ENCODE measurements around the gene ATP5PB.

The ATP5PB gene

GRCh38 chr1:111476214-111476613 lies 26.9 kb downstream of the ATP5PB start:
- DNase-seq: no peak

DNA sequence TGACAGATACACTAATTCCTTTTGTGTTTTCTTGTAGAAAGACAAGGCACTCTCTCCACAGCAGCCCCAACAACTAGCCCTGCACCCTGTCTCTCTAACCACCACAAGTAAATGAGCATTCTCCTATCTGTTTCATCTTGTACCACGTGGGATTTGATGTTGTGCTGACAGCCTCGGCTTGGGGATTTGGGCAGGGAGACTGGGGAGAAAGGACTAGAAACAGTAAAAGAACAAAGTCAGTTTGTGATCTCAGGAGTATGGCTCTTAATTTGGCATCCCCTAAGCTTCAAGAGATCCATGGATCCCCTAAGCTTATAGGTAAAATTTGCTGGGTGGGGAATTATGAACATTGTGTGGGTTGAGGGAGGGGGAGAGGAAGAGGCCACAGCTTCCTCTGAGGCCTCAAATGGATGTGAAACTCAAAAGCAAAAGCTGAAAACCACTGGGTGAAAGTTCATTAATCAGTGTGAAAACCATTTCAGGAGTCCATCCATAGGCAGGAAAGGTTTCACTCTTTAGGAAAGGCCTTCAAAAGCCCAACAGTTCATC lies 27.6 kb downstream of the ATP5PB start:
- DNase-seq: no peak

DNA sequence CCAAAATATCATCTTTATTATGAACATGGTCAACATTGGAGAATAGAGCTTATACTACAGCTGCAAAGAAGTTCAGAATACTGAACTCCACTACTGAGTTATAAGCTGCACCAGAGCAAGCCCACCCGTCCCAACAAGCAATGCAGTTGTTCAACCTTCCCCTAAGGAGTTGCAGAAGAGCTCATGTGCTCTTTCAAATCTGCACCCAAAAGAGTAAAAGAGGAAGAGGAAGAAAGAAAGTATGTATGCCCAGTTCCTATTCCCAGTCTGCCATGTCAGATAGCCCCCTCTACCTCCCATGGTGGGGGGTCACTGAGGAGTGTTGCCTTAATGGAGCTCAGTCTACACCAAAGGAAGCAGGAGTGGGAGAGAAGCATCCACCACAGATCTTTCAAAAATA lies 31.4 kb downstream of the ATP5PB start:
- no peak for DNase-seq

- peak; percentile 13 to 77 for DNase-seq
These were observed 32.3 kb downstream of the ATP5PB start for GRCh38 chr1:111481387-111482221.

- DNase-seq: no peak
These were observed 33.9 kb downstream of the ATP5PB start for GRCh38 chr1:111483166-111483565.

DNA sequence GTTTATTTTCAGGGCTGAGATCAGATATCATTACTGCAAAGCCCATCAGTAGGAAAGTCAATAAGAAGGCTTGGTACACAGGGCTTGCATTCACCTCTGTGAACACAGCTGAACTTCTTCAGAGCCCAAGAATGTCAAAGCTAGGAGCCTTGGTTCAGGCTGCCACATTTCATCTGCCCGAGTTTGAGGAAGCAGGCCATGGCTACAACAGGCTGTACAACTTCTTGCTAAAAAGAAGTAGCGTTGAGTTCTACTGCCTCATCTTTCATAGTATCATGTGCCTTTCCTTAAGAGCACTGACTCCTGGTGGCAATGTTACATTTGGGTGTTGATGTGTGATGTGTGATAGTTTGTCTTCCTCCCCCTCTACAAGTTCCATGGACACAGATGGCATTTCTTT lies 34.6 kb downstream of the ATP5PB start:
- no peak for DNase-seq

DNA sequence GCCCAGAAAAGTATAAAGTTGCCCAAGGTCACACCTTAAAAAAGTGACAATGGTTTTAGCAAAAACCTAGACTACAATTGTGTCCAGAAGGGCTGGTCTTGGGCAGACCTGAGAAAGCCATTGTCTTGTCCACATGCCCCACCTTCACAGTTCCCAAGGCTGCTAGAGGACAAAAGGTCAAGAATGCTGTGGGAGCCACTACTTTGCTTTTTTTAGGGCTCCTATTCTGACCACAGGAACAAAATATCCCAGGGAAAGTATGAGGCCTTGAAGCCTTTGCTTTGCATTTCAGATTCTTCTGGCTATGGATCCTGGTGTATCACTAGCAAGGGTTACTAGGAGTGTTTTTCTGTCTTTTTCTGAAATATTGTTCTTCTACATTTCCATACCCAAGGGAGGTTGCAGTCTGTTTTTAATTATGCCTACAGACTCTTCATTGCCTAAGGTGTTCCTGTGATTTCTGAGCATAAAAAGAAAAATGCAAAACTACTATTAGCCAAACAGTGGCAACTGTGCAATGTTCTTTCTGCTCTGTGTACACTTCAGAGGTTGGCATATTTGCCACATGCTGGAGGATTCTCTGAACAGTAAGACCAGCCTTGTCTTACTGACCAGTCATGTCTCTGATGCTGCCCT lies 35.2 kb downstream of the ATP5PB start:
- DNase-seq: no peak

- no peak for DNase-seq
These were observed 37.2 kb downstream of the ATP5PB start for GRCh38 chr1:111486431-111486830.

DNA sequence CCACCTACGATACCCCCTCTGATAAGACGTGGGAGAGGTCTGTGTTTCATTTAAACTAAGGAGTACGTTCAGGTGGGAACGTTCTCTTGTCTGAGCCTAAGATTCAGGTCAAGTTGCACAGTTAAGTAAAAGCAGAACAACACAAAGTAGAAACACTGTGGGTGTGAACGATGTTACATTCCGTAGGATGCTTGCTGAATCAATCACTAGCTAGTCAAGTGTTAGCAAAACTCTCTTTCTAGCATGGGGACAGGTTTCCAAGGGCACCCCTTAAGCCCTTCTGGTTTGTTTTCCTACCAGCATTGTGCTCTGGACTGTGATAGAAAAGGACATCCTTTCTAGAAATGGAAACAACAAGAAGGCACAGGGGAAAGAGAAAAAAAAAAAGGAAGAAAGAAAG lies 37.9 kb downstream of the ATP5PB start:
- DNase-seq: no peak

DNA sequence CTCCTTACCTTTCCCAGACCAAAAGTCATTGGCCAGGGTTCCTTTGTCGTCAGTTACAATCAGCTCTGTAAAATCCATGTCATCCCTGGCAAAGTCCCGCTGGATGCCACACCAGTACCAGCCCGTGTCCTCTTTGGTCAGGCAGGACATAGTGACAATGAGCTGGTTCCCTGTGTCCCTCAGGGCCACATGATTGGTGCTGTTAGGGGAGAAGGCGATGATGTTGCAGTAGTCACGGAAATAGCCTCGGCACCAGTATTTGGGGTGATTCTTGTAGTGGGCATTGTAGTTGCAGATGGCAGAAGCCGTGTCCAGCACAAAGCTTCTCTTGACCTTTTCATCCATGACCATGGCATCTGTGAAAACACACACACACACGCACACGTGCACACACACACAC lies 39.4 kb downstream of the ATP5PB start:
- no peak for DNase-seq

GRCh38 chr1:111489604-111490003 lies 40.3 kb downstream of the ATP5PB start:
- DNase-seq: no peak

GRCh38 chr1:111490220-111490619 lies 41.0 kb downstream of the ATP5PB start:
- DNase-seq: no peak

DNA sequence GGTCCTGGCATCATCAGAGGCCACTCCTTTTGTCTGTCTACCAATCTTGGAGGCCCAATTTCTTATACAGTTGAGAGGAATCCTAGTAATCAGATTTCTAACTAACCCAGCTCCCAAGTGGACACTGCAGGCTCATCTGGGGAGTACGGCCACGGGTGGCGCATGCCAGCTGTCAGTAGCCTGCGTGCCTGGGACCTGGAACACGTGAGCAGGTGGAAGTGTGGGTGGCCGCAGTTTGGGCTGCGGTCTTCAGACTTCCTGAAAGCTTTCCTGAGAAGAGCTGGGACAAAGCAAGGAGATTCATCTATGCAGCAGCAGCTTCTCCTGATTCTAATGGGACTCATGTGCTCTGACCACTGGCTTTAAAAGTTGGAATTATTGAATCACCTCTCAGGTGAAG lies 41.8 kb downstream of the ATP5PB start:
- DNase-seq: no peak

GRCh38 chr1:111496398-111496797 lies 47.1 kb downstream of the ATP5PB start:
- no peak for DNase-seq

GRCh38 chr1:111497592-111497991 lies 48.3 kb downstream of the ATP5PB start:
- no peak for DNase-seq

DNA sequence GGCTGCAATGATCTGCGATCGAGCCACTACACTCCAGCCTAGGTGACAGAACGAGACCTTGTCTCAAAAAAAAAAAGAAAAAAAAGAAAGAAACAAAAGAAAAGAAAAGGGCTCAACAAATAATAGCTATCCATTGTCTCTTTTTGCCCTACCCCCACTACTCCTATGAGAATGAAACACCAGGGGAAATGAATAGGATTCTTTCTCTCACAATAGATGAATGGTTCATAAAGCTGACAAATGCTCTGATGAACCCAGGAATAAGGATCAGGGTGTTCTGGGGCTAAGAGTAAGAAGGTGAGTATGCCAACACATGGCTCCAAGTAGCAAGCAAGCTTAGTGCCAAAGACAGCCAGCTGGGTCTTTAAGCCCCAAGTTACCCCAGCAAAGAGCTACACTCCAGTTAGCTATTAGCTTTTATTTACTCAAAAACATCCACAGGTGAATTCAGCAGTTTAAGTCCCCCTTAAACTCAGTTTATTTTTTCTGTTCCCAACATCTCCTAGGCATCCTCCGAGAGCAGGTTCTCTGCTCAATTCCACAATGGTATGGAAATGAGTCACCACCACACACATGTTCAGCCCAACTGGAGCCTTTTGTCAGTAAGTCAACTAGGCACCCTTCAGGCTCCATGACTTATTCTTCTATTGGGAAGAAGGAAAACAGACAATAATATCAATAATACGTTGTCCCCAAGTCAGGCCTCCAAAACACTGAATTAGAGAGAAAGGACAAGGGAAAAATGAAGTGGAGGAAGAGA lies 49.9 kb downstream of the ATP5PB start:
- DNase-seq: no peak

DNA sequence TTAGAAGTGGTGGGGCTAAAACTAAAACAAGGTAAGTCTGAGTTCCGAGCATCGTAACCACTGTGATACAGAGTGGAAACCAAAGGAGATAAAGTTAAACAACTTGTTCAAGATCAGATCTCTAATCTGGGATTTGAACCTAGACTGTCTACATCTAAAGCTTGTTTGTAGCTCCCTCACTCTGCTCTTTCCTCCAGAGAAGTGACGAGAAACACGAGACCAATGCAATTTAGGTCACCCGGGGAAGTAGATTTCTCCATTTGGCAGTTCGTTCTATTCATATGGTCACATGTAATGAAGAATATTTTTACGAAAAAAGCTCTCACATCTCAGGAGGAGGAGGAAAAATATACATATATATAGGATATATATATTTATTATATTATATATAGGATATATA lies 52.4 kb downstream of the ATP5PB start:
- DNase-seq: no peak

DNA sequence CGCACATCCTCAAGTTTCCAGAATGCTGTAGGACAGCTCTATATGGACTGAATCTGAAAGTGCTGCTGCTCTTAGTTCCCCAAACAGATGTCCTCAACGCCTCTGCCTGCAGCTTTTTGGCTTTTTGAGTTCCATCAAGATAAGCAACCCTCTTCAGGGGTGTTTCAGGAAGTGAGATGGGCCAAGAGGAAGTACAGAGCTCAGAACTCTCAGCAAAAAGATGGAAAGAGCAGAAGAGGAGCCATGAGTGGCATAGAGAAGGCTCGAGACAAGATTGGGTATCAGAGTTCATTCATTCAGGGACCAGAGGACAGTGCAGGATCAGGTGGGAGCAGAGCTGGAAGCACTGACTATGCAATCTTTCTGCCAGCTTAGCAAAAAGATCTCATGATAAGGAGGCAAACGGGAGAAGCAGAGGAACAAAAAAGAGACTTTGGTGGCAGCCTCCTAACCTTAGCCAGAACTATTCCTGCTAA lies 54.4 kb downstream of the ATP5PB start, which contains the start of the genes ADORA3 and TMIGD3:
Gene ADORA3, minus strand, starts transcription at position 49 of the 476 bp plus-strand sequence. CDS start 279 bp downstream, outside the sequence.
Gene TMIGD3, minus strand, starts transcription at position 49 of the 476 bp plus-strand sequence. CDS start 279 bp downstream, outside the sequence.
- no peak for DNase-seq

DNA sequence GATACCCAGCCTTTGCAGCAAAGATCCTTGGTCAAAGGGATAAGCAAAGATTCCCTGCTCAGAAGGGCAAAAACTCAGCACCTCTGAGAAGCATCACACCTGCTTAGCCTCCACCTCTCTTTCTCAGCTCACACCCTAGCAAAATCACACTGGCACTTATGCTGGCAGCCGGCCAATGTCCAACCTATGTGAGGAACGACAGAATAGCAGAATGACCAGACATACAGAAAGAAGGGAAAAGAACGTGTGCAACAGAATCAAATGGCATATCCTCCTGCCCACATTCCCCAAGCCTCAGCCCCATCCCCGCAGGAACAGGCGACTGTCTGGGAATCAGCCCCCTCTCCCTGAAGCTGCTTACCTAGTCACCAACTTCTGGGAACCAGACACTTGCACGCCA lies 54.8 kb downstream of the ATP5PB start:
- no peak for DNase-seq

DNA sequence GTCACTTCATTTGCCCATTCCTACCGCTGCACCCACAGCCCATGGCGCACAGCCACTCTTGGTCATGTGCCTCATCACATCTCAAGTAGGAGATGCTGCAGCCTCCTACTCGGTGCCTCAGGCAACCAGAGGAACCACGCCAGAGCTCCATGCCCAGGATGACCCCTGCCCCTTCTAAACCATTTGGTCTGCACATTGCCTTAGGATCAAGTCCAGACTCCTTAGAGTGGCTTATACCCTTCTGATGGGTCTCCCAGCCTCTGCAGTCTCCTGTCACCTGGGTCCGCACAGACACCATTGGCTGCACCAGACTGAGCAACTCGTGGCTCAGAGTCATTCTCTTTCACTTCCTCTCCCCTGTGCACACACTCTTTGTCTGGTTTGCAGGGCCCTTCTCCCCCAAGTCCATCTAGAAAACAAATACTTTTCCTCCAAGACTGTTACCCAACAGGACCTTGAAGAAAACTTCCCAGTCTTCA lies 56.4 kb downstream of the ATP5PB start:
- DNase-seq: no peak

- DNase-seq: no peak
These were observed 57.3 kb downstream of the ATP5PB start for GRCh38 chr1:111506561-111506960.

DNA sequence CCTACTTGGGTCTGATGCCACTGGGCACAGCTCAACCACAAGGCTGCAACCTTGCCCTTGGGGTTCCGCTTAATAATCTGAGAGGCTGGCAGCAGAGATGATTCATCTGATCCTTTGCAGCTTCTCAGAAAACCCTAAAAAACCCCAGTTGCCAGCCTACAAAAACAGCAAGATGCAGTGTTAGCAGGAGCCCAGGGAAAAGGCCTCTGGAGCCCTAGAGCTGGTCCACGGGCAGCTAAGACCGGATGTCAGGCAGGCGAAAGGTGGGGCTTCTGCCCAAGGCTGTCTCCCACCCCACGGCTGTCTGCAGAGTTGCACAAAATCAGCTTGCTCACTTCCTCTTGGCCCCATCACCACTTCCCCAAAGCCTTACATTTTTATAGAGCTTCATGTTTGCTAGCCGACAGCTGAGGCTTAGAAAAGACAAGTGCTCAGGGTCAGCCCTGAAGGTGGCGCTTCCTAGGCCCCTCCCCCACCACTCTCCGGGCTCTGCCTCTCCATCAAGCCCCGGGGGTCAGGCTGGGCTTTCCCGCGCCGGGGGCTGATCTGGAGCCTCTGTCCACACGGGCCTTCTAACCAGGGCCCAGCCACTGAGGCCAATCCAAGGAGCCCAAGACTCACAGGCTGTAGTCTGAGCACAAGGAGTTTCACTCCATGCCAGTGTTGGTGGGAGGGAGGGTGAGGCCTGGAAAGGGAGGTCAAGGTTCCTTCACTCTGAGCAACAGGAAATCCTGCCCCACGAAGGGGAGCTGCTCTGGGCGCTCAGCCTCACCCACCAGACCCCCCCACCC lies 58.3 kb downstream of the ATP5PB start:
- DNase-seq: peak; percentile 79 to 80

Data from NCI-H526 (cell line).